H9 (cell line): Measurements from ENCODE around the gene UQCRC2. TPM values are rescaled to one million over a fixed set of nuclear protein-coding genes. Genes with fewer than 3 reads are reported as not detected.

Experiments
- DNase-seq: peaks from one replicate; pipeline ENCODE4 v3.0.0-alpha.2; 2017
- H2AFZ ChIP-seq: one replicate; pipeline ENCODE4 v1.6.1; 2013; ENCODE audit warnings: mild to moderate bottlenecking, low read length, control low read depth, moderate library complexity
- H2AK5ac ChIP-seq: 2 replicates; pipeline ENCODE4 v1.6.1; 2013; ENCODE audit warnings: low read length, control low read depth, mixed read lengths; ENCODE audit not compliant: insufficient read length
- H2BK120ac ChIP-seq: one replicate; pipeline ENCODE4 v1.6.1; 2013; ENCODE audit warnings: low read depth, mild to moderate bottlenecking, low read length, control low read depth, inconsistent platforms; ENCODE audit not compliant: poor library complexity, severe bottlenecking
- H2BK12ac ChIP-seq: 2 replicates; pipeline ENCODE4 v1.6.1; 2013; ENCODE audit warnings: low read length, control low read depth, mixed read lengths, low read depth; ENCODE audit not compliant: insufficient read length
- H2BK15ac ChIP-seq: 2 replicates; pipeline ENCODE4 v1.6.1; 2013; ENCODE audit warnings: low read depth, low read length, control low read depth
- H2BK20ac ChIP-seq: one replicate; pipeline ENCODE4 v1.6.1; 2013; ENCODE audit warnings: low read depth, mild to moderate bottlenecking, low read length, control low read depth, inconsistent platforms; ENCODE audit not compliant: poor library complexity, severe bottlenecking
- H2BK5ac ChIP-seq: 2 replicates; pipeline ENCODE4 v1.6.1; 2013; ENCODE audit warnings: low read length, control low read depth, mixed read lengths; ENCODE audit not compliant: insufficient read length
- H3K14ac ChIP-seq: 2 replicates; pipeline ENCODE4 v1.6.1; 2013; ENCODE audit warnings: low read length, control low read depth; ENCODE audit not compliant: insufficient read depth
- H3K18ac ChIP-seq: 2 replicates; pipeline ENCODE4 v1.6.1; 2013; ENCODE audit warnings: low read depth, mild to moderate bottlenecking, mixed read lengths, low read length, control low read depth; ENCODE audit not compliant: insufficient read length
- H3K23ac ChIP-seq: 2 replicates; pipeline ENCODE4 v1.6.1; 2013; ENCODE audit warnings: low read length, control low read depth, mixed read lengths, low read depth; ENCODE audit not compliant: insufficient read length
- H3K23me2 ChIP-seq: 2 replicates; pipeline ENCODE4 v1.6.1; 2013; ENCODE audit warnings: low read depth, mild to moderate bottlenecking, mixed read lengths, low read length, control low read depth; ENCODE audit not compliant: insufficient read length, poor library complexity, severe bottlenecking
- H3K27ac ChIP-seq: 2 replicates; pipeline ENCODE4 v1.5.1; 2013; ENCODE audit warnings: low read length, control low read depth, mixed read lengths, low read depth; ENCODE audit not compliant: insufficient read length
- H3K27me3 ChIP-seq: 2 replicates; pipeline ENCODE4 v1.6.1; 2013; ENCODE audit warnings: low read length, control low read depth, inconsistent platforms; ENCODE audit not compliant: insufficient read depth
- H3K4ac ChIP-seq: 2 replicates; pipeline ENCODE4 v1.6.1; 2013; ENCODE audit warnings: low read depth, mild to moderate bottlenecking, control low read depth, inconsistent platforms, low read length, moderate library complexity
- H3K4me1 ChIP-seq: 2 replicates; pipeline ENCODE4 v1.6.1; 2013; ENCODE audit warnings: low read length, control low read depth, inconsistent platforms; ENCODE audit not compliant: insufficient read depth
- H3K4me2 ChIP-seq: 2 replicates; pipeline ENCODE4 v1.6.1; 2013; ENCODE audit warnings: low read length, control low read depth, mixed read lengths; ENCODE audit not compliant: insufficient read length, insufficient read depth
- H3K56ac ChIP-seq: 2 replicates; pipeline ENCODE4 v1.6.1; 2013; ENCODE audit warnings: low read depth, mild to moderate bottlenecking, mixed read lengths, low read length, control low read depth; ENCODE audit not compliant: insufficient read length
- H3K79me1 ChIP-seq: 2 replicates; pipeline ENCODE4 v1.6.1; 2013; ENCODE audit warnings: low read depth, mild to moderate bottlenecking, moderate library complexity, low read length, control low read depth, inconsistent platforms; ENCODE audit not compliant: insufficient read depth, poor library complexity, severe bottlenecking
- H3K79me2 ChIP-seq: 2 replicates; pipeline ENCODE4 v1.6.1; 2013; ENCODE audit warnings: low read length, control low read depth, inconsistent platforms; ENCODE audit not compliant: insufficient read depth
- H3K9ac ChIP-seq: 2 replicates; pipeline ENCODE4 v1.6.1; 2013; ENCODE audit warnings: low read length, control low read depth, mixed read lengths; ENCODE audit not compliant: insufficient read length; ENCODE audit errors: extremely low read depth
- H3K9me3 ChIP-seq: one replicate; pipeline ENCODE4 v1.6.1; 2013; ENCODE audit warnings: low read depth, low read length, inconsistent platforms; ENCODE audit not compliant: control insufficient read depth
- H3T11ph ChIP-seq: one replicate; pipeline ENCODE4 v1.6.1; 2013; ENCODE audit warnings: mild to moderate bottlenecking, low read length, control low read depth, inconsistent platforms
- H4K20me1 ChIP-seq: one replicate; pipeline ENCODE4 v1.6.1; 2013; ENCODE audit not compliant: control insufficient read depth, insufficient read length, insufficient read depth
- H4K5ac ChIP-seq: 2 replicates; pipeline ENCODE4 v1.6.1; 2013; ENCODE audit warnings: low read depth, mild to moderate bottlenecking, mixed read lengths, low read length, control low read depth; ENCODE audit not compliant: insufficient read length
- H4K8ac ChIP-seq: replicated peaks from 2 replicates; pipeline ENCODE4 v1.6.1; 2013; ENCODE audit warnings: low read length, control low read depth, mixed read lengths, low read depth; ENCODE audit not compliant: insufficient read length
- H4K91ac ChIP-seq: 2 replicates; pipeline ENCODE4 v1.6.1; 2013; ENCODE audit warnings: low read depth, mild to moderate bottlenecking, moderate library complexity, mixed read lengths, low read length, control low read depth; ENCODE audit not compliant: insufficient read length
- H3K27ac Mint-ChIP-seq, 3 experiments: 2 replicates in 2 of 3; 3 replicates in 1 of 3; pipeline ENCODE4 v1.8.0; 2020 to 2021; ENCODE audit warnings: mixed read lengths in 3 of 3, mild to moderate bottlenecking in 1 of 3, moderate library complexity in 1 of 3
- H3K27me3 Mint-ChIP-seq: 2 replicates; pipeline ENCODE4 v1.8.0; 2021; ENCODE audit warnings: low read depth, mild to moderate bottlenecking, moderate library complexity, mixed read lengths
- H3K36me3 Mint-ChIP-seq, 3 experiments: 2 replicates in 2 of 3; 3 replicates in 1 of 3; pipeline ENCODE4 v1.8.0; 2020 to 2021; ENCODE audit warnings: low read depth in 3 of 3, mixed read lengths in 3 of 3; ENCODE audit not compliant: insufficient read depth in 1 of 3
- H3K4me1 Mint-ChIP-seq, 2 experiments: 2 replicates each; pipeline ENCODE4 v1.8.0; 2020; ENCODE audit warnings: mixed read lengths in 2 of 2
- H3K4me3 Mint-ChIP-seq, 2 experiments: 2 replicates in 1 of 2; 3 replicates in 1 of 2; pipeline ENCODE4 v1.8.0; 2020 to 2021; ENCODE audit warnings: mild to moderate bottlenecking in 2 of 2, mixed read lengths in 2 of 2, moderate library complexity in 1 of 2
- H3K9me3 Mint-ChIP-seq, 2 experiments: 2 replicates in 1 of 2; 3 replicates in 1 of 2; pipeline ENCODE4 v1.8.0; 2020; ENCODE audit warnings: mild to moderate bottlenecking in 2 of 2, mixed read lengths in 2 of 2, moderate library complexity in 1 of 2
- CTCF ChIP-seq: fragments of 200-600 bp; sonication (generic); conservative IDR thresholded peaks from 3 replicates; pipeline ENCODE4 v1.8.0; 2021; ENCODE audit warnings: antibody characterized with exemption, mild to moderate bottlenecking
- WGBS: extraction: QIAGEN DNeasy Blood & Tissue Kit; methylation state at CpG from one replicate; pipeline ENCODE4 v1.1.7; 2013; ENCODE audit warnings: missing lambda C conversion rate, low lambda C conversion rate, mixed read lengths; ENCODE audit not compliant: insufficient read length; ENCODE audit errors: extremely low coverage; 5-methylcytosine and 5-hydroxymethylcytosine counted together
- total RNA-seq: library from RNA; stranded (reverse); gene quantifications from 2 replicates; pipeline ENCODE4 v1.2.1, GENCODE V29; 2021

UQCRC2 gene
- total RNA-seq, 1 experiment from 2014 or later: 228 TPM

- Mint-ChIP-seq H3K4me1 (peaks cover 15% of the 10 kb centered on the region in 2 experiments), H3K27me3 (peaks cover 19% of the 10 kb centered on the region), H3K36me3 (no peaks in the 10 kb centered on the region), H3K4me3 (peak overlapping the region; percentile 77 to 83), H3K27ac (no peak overlapping the region; a peak in 1 of 7 replicates), H3K9me3 (no peaks in the 10 kb centered on the region; a peak in 1 of 5 replicates)
- no peak overlapping the region for H4K5ac ChIP-seq
- no CpG with 5 or more reads among the region's 8 CpGs for WGBS
- peaks cover 3% of the 10 kb centered on the region; the same call in 1 of the 2 replicates for H3K4me1 ChIP-seq
- no peak overlapping the region for H2AK5ac ChIP-seq
- no peak overlapping the region for H2BK5ac ChIP-seq
- peaks cover 2% of the 10 kb centered on the region; the same call in 1 of the 2 replicates for H3K79me2 ChIP-seq
- no peak for DNase-seq
- H3T11ph ChIP-seq: no peak overlapping the region
- peaks cover 17% of the 10 kb centered on the region for H3K23me2 ChIP-seq
- no peak overlapping the region for H2AFZ ChIP-seq
- H4K91ac ChIP-seq: no peak overlapping the region
- no peak overlapping the region for H3K27ac ChIP-seq
- no peak overlapping the region for H4K8ac ChIP-seq
- H3K14ac ChIP-seq: no peak overlapping the region
- H3K56ac ChIP-seq: no peak overlapping the region
- peak overlapping the region; percentile 92 for H3K4me2 ChIP-seq
- H2BK12ac ChIP-seq: no peak overlapping the region
- H4K20me1 ChIP-seq: no peaks in the 10 kb centered on the region
- H2BK120ac ChIP-seq: no peak overlapping the region
- peak overlapping the region; percentile 28 for H3K9ac ChIP-seq
- H2BK15ac ChIP-seq: no peak overlapping the region
- no peaks in the 10 kb centered on the region for H3K9me3 ChIP-seq
- H3K18ac ChIP-seq: no peak overlapping the region
- H2BK20ac ChIP-seq: no peak overlapping the region
- no peaks in the 10 kb centered on the region for H3K79me1 ChIP-seq
- H3K27me3 ChIP-seq: no peaks in the 10 kb centered on the region; the same call in 1 of the 2 replicates
- no peak overlapping the region for H3K23ac ChIP-seq
- TF ChIP-seq CTCF: no peak
- H3K4ac ChIP-seq: no peak overlapping the region
These were observed 54.0 kb downstream of the UQCRC2 start for GRCh38 chr16:22007159-22007508.
